ENCODE measurements around the gene MED17.

GRCh38 chr11:93820847-93821246 is 36.8 kb downstream of the MED17 start:
- TF ChIP-seq ZFX (IDR thresholded peaks at IDR 0.05) = no peak
- no peak for TF ChIP-seq CTCF (conservative IDR thresholded peaks at IDR 0.05)

Data from C4-2B (cell line).